Activated CD4-positive, alpha-beta T cell treated with anti-CD3 and anti-CD28 coated beads, Interleukin-2, Interleukin-6, amounts not matched to agents 100 ng/mL and 50 ng/mL, durations not matched to agents 16 hours and 8 hours (primary cell): Measurements from ENCODE around the gene GSG1L.
"Not testable (repeated sequence)": the region's sequence is repeated elsewhere in the genome, so short reads cannot be mapped to it uniquely, and the experiment has no call there.

Experiments
- DNase-seq: peaks from one replicate; pipeline ENCODE4 v3.0.0-alpha.2; 2020

The GSG1L gene

GRCh38 chr16:28011971-28012445 lies 51.5 kb downstream of the GSG1L start:
- DNase-seq = no peak

GRCh38 chr16:28011223-28011622 lies 52.3 kb downstream of the GSG1L start:
- DNase-seq = no peak

- no peak for DNase-seq
Measured at GRCh38 chr16:28010671-28011070, 52.8 kb downstream of the GSG1L start.

- DNase-seq = no peak
Measured at GRCh38 chr16:28009586-28010373, 53.7 kb downstream of the GSG1L start.

GRCh38 chr16:28003923-28004322 lies 59.6 kb downstream of the GSG1L start:
- DNase-seq = no peak

- DNase-seq = no peak
Measured at GRCh38 chr16:28003021-28003865, 60.3 kb downstream of the GSG1L start.

- no peak for DNase-seq
Measured at GRCh38 chr16:28001642-28002041, 61.9 kb downstream of the GSG1L start.

- no peak for DNase-seq
Measured at GRCh38 chr16:28001184-28001583, 62.3 kb downstream of the GSG1L start.

GRCh38 chr16:28000314-28001169 lies 63.0 kb downstream of the GSG1L start:
- DNase-seq = no peak

GRCh38 chr16:27999687-28000086 lies 63.8 kb downstream of the GSG1L start:
- DNase-seq = no peak

- no peak for DNase-seq
Measured at GRCh38 chr16:27995378-27995777, 68.1 kb downstream of the GSG1L start.

- DNase-seq = no peak
Measured at GRCh38 chr16:27994686-27995085, 68.8 kb downstream of the GSG1L start.

- DNase-seq = no peak
Measured at GRCh38 chr16:27993587-27993986, 69.9 kb downstream of the GSG1L start.

GRCh38 chr16:27991876-27992275 lies 71.6 kb downstream of the GSG1L start:
- DNase-seq = no peak

GRCh38 chr16:27985981-27986380 lies 77.5 kb downstream of the GSG1L start:
- DNase-seq = no peak

- DNase-seq = no peak
Measured at GRCh38 chr16:27984121-27984520, 79.4 kb downstream of the GSG1L start.

GRCh38 chr16:27983244-27983643 lies 80.3 kb downstream of the GSG1L start:
- DNase-seq = no peak

- DNase-seq = no peak
Measured at GRCh38 chr16:27982184-27982583, 81.3 kb downstream of the GSG1L start.

- no peak for DNase-seq
Measured at GRCh38 chr16:27980919-27981700, 82.4 kb downstream of the GSG1L start.

- no peak for DNase-seq
Measured at GRCh38 chr16:27980076-27980775, 83.3 kb downstream of the GSG1L start.

GRCh38 chr16:27979668-27980067 lies 83.8 kb downstream of the GSG1L start:
- DNase-seq = not testable (repeated sequence)

GRCh38 chr16:27978876-27979275 lies 84.6 kb downstream of the GSG1L start:
- DNase-seq = no peak
